ENCODE data around the gene CFAP53. TPM values are rescaled to one million over a fixed set of nuclear protein-coding genes. Genes with fewer than 3 reads are reported as not detected.
"Not testable (repeated sequence)": the region's sequence is repeated elsewhere in the genome, so short reads cannot be mapped to it uniquely, and the experiment has no call there.

CFAP53 gene
- total RNA-seq, 1 donor from 2014 or later = 0.13 TPM

GRCh38 chr18:50274044-50274442 is 7.7 kb upstream of the CFAP53 start:
- DNase-seq (ENCODE audit: low read depth in 2 of 2) = no peak

GRCh38 chr18:50273203-50274043 is 7.1 kb upstream of the CFAP53 start:
- no peak for DNase-seq (ENCODE audit: low read depth in 2 of 2)

DNA sequence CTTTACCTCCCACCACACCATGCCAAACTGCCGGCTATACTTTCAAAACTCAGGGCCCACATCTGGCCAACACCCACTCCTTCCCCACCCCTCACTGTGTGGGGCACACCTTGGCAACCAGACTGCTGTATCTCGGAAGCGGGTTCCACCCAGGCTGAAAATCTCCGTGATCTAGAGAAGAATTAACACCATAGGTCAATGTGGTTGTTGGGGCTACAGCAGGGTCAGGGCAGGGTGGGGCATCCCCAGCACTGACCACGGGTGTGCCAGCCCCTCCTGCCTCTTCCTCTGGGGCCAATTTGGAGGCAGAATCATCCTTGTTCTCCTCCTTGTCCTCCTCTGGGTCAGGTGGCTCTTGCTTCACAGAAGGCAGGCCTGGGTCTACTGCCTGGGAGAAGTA is 6.3 kb upstream of the CFAP53 start:
- no peak for DNase-seq (ENCODE audit: low read depth in 2 of 2)

DNA sequence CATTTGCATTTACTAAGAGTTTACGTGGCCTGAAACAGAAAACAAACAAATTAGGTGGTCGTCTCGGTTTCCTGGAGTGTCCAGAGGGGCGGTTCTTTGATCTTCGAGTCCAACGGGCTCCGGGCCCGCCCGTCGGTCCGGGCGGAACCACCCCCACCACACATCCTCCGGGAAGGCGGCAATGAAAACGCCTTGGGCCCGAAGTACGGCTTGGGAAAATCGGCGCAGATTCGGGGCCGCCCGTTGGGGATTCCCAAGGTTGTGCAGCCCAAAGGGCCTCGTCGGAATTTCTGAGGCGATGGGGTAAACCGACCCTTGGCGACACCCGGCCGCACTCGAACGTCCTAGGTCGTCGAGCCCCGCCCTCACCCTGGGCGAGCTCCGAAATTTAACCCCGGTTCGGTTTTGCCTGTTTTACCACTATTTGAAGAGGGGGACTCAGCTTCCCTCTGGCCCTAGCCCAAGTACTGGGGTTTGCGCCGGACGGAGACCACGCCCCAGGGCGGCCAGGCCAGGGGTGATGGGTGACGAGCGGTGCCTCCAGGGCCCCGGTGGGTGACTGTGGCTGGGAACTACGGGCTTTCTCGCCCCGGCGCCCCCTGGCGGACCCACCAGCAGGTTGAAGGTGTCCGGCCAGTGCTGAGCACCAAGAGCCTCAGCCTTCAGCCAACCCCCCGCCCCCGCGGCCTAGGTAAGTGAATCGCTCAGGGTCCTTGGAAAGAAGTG is 1.9 kb upstream of the CFAP53 start:
- peak; percentile 45 to 85 for DNase-seq (ENCODE audit: low read depth in 2 of 2)

- no peak for DNase-seq (ENCODE audit: low read depth in 2 of 2)
Observed at GRCh38 chr18:50262977-50263376, 3.3 kb downstream of the CFAP53 start.

DNA sequence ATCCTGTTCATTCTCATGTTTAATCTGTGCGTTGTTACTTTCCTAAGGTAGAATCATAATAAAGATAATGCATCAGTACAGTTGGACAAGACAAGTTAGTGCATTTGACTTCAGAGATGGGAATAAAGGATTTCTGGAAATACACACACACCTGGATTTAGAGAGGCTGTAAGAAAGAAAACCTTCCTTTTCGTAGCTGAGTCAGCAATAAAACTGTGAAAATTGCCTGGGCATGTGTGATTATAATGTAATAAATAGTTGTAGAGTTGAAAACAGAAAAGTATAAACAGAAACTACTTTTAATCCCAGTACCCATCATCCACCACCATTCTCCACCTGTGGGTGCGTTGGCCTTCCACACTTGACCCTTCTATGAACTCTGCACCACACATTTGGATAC is 15.4 kb downstream of the CFAP53 start:
- no peak for DNase-seq (ENCODE audit: low read depth in 2 of 2)

GRCh38 chr18:50249576-50249975 is 16.7 kb downstream of the CFAP53 start:
- DNase-seq (ENCODE audit: low read depth in 2 of 2) = no peak

GRCh38 chr18:50247561-50247960 is 18.7 kb downstream of the CFAP53 start:
- no peak for DNase-seq (ENCODE audit: low read depth in 2 of 2)

- DNase-seq (ENCODE audit: low read depth in 2 of 2) = not testable (repeated sequence)
Observed at GRCh38 chr18:50241768-50242167, 24.5 kb downstream of the CFAP53 start.

GRCh38 chr18:50240080-50240563 is 26.2 kb downstream of the CFAP53 start:
- DNase-seq (ENCODE audit: low read depth in 2 of 2) = no peak

DNA sequence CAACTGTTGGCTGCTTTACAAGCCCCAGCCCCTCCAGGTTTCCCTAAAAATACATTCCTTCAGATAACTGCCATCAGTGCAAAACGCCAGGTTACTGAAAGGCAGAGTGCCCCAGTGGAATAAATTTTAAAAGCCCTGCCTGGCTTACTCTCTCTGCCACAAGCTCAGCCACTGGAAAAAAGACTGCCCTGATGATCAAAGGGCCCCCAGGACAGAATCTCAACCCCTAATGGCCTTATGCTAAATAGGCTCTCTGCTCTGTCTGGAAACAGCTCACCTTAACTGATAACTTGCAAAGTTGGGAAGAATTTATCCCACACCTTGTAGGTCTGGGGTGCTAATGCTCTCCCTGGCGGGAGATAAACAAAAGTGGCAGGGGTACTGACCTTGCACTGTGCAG is 33.9 kb downstream of the CFAP53 start:
- DNase-seq (ENCODE audit: low read depth in 2 of 2) = no peak

GRCh38 chr18:50231621-50232020 is 34.7 kb downstream of the CFAP53 start:
- DNase-seq (ENCODE audit: low read depth in 2 of 2) = no peak

- DNase-seq (ENCODE audit: low read depth in 2 of 2) = not testable (repeated sequence)
Observed at GRCh38 chr18:50220249-50220648, 46.0 kb downstream of the CFAP53 start.

- DNase-seq (ENCODE audit: low read depth in 2 of 2) = peak; percentile 18 to 50
Observed at GRCh38 chr18:50218432-50219197, 47.7 kb downstream of the CFAP53 start.

GRCh38 chr18:50209311-50209710 is 57.0 kb downstream of the CFAP53 start:
- DNase-seq (ENCODE audit: low read depth in 2 of 2) = no peak

DNA sequence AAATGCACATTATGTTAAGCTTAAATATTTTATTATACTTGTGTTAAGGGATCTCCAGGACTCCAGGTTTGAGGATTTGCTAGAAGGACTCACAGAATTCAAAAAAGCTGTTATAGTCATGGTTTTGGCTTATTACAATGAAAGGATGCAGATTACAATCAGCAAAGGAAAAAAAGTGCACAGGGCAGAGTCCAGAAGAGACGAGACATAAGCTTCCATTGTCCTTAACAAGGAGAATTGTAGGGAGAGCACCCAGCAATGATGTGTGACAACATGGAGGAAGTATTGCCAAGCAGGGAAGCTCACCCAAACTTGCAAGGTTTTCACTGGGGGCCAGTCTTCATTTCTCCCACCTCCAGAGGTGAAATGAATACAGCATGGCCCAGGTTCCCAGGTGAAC is 58.6 kb downstream of the CFAP53 start:
- no peak for DNase-seq (ENCODE audit: low read depth in 2 of 2)

DNA sequence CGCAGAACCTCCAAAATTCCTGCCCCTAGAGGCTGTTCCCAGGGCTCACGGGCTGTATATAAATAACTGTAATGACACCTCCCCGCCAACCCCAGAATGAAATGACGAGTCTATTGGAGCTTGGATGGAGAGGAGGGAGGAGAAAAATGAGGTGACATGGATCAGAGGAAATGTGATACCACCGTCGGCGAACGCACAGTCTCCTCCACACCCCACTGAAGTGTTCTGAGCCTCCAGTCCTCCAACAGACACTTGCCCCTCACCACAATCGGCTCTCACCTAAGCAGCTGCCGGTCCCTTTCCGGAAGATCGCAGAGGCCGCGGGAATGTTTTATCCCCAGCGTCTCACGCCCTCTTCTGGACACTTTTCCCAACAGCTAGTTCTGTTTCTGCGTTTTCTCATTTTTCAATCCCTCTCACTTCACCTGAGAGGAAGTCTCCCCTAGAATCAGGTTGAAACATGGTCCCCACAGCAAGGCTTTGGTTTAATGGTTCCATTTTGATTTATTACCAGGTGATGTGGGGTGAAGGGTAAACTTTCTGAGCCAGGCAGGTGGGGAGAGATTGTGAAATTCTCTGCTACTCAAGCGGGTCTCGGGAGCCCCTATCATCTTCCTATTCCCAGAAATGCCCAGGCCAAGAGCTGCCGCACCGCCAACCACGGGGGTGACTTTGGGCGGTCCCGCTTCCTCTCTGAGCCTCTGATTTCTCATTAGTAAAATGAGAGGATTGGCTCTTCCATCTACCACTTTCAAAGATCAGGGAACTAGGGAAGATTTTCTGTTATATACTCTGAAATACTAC is 62.3 kb downstream of the CFAP53 start:
- peak; percentile 1 to 43 for DNase-seq (ENCODE audit: low read depth in 2 of 2)

DNA sequence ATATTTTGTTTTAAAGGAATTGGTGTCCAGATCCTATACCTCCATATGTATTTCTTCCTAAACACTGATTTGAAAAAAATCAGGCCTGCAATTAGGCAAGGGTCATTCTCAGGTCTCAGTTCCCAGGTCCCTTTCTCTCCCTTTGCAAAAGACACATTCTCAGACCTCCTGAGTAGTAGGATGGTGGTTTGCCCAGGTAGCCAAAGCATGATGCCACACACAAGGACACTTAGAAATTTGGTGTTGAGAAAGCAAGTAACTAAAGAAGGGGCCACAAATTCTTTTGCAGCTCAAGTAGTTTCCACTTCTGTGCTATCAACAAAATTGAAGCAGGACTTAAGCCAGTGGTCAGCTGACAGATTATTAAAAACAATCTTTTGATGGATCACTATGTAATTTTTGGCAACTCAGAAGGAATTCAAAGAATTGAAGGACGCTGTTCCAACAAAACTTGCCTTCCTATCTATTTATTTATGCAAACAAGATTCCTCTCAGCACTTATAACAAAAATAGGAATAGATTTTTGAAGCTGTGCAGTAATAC is 64.7 kb downstream of the CFAP53 start:
- no peak for DNase-seq (ENCODE audit: low read depth in 2 of 2)

- DNase-seq (ENCODE audit: low read depth in 2 of 2) = no peak
Observed at GRCh38 chr18:50199921-50200320, 66.4 kb downstream of the CFAP53 start.

DNA sequence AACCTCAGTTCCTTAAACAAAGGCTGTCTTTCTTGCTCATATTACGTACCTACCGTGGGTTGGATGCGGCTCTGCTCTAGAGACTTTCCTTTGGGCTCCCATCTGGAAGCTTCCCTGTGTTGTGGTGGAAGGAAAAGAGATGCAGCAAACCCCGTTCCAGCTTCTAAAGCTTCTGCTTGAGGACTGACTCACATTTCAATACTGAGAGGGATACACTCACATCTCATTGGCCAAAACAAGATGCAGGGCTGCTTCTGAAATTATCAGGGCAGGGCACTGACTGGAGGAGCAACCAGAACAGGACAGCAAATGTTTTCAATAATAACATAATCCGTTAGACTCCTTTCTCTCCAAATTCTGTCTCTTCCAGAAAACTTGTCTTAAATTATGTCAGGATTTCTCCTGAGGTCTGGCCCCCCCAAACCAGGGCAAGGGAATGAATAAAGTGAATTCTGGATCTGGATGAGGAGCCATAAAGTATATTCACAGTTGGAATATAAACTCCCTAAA is 66.9 kb downstream of the CFAP53 start:
- no peak for DNase-seq (ENCODE audit: low read depth in 2 of 2)

- no peak for DNase-seq (ENCODE audit: low read depth in 2 of 2)
Observed at GRCh38 chr18:50196261-50196660, 70.0 kb downstream of the CFAP53 start.
